Epithelial cell of esophagus (primary cell): ENCODE results near the gene LGALS3BP.
"Not testable (repeated sequence)": the region's sequence is repeated elsewhere in the genome, so short reads cannot be mapped to it uniquely, and the experiment has no call there.

Experiments
- DNase-seq: peaks from one replicate; pipeline ENCODE4 v3.0.0; 2010; ENCODE audit warnings: low read depth
- H3K4me3 ChIP-seq: 2 replicates; pipeline ENCODE4 v1.5.1; 2011; ENCODE audit warnings: mild to moderate bottlenecking, low read length, control low read depth
- CTCF ChIP-seq: IDR thresholded peaks from 2 replicates; pipeline ENCODE4 v1.5.1; 2011; ENCODE audit warnings: low read depth, mild to moderate bottlenecking, low read length, control low read depth, inconsistent platforms; ENCODE audit not compliant: insufficient read depth; ENCODE audit errors: missing control alignments

LGALS3BP gene

GRCh38 chr17:79024901-79025737, 45.4 kb upstream of the LGALS3BP start:
- no peak for TF ChIP-seq CTCF
- H3K4me3 ChIP-seq = peak overlapping the region; percentile 39
- DNase-seq = peak; percentile 27

GRCh38 chr17:79023886-79024771, 44.4 kb upstream of the LGALS3BP start, which contains the start of gene C1QTNF1:
TSS of gene C1QTNF1 (plus strand) at chr17:79024169. CDS start at chr17:79043969, 19,800 bp downstream.
- peak within 1 kb of the TSS; percentile 39 for H3K4me3 ChIP-seq
- peak; percentile 13 for TF ChIP-seq CTCF
- DNase-seq = peak; percentile 30

- TF ChIP-seq CTCF = no peak
- DNase-seq = no peak
- no peak overlapping the region for H3K4me3 ChIP-seq
These were observed 43.5 kb upstream of the LGALS3BP start for GRCh38 chr17:79023180-79023705.

- no peak for DNase-seq
- TF ChIP-seq CTCF = no peak
- H3K4me3 ChIP-seq = no peak overlapping the region
These were observed 42.8 kb upstream of the LGALS3BP start for GRCh38 chr17:79022507-79022991.

- not testable (repeated sequence) for DNase-seq, H3K4me3 ChIP-seq
These were observed 42.2 kb upstream of the LGALS3BP start for GRCh38 chr17:79021929-79022328.

GRCh38 chr17:79020631-79021301, 41.0 kb upstream of the LGALS3BP start:
- TF ChIP-seq CTCF = no peak
- no peak overlapping the region for H3K4me3 ChIP-seq
- DNase-seq = peak; percentile 72
